Activated B cell treated with CpG ODN at 0.5 μM for 24 hours (primary cell): Measurements from ENCODE around the gene EIF2B1. TPM values are rescaled to one million over a fixed set of nuclear protein-coding genes. Genes with fewer than 3 reads are reported as not detected.

Experiments used
- ATAC-seq: fragments of 200-7000 bp; cut with Tn5 transposase; one replicate; pipeline ENCODE4 v1.10.0; 2021; ENCODE audit warnings: low read depth, mild to moderate bottlenecking, moderate library complexity
- CTCF ChIA-PET: fragments of 350-600 bp; sonication (Branson Sonifier 250); formaldehyde crosslinking; loops from one replicate; lab custom pipeline; 2021; ENCODE audit warnings: antibody characterized with exemption; lab: Charles Lee
- POLR2A ChIA-PET: fragments of 350-600 bp; sonication (Branson Sonifier 250); formaldehyde crosslinking; loops from one replicate; lab custom pipeline; 2021; ENCODE audit warnings: antibody characterized with exemption; lab: Charles Lee
- DNase-seq: peaks from one replicate; pipeline ENCODE4 v3.0.0; 2022
- H3K27ac Mint-ChIP-seq: one replicate; pipeline ENCODE4 v1.8.0; 2020; ENCODE audit warnings: mixed read lengths
- H3K27me3 Mint-ChIP-seq: one replicate; pipeline ENCODE4 v1.8.0; 2021; ENCODE audit warnings: mixed read lengths
- H3K36me3 Mint-ChIP-seq: one replicate; pipeline ENCODE4 v1.8.0; 2021; ENCODE audit warnings: low read depth, mixed read lengths
- H3K4me1 Mint-ChIP-seq: one replicate; pipeline ENCODE4 v1.8.0; 2021; ENCODE audit warnings: mixed read lengths
- H3K4me3 Mint-ChIP-seq: one replicate; pipeline ENCODE4 v1.8.0; 2020; ENCODE audit warnings: mild to moderate bottlenecking, mixed read lengths
- H3K9me3 Mint-ChIP-seq: one replicate; pipeline ENCODE4 v1.8.0; 2020; ENCODE audit warnings: mixed read lengths
- intact Hi-C: fragments of 100-400 bp; cut with micrococcal nuclease; formaldehyde crosslinking; loops from one replicate; pipeline ENCODE4 v1.15.1; 2024
- total RNA-seq: library from RNA; stranded (reverse); gene quantifications from 2 replicates; pipeline ENCODE4 v1.2.3, GENCODE V29; 2022
- TF ChIP-seq, protein P1 (sequence below): fragments of 200-600 bp; IDR thresholded peaks from one replicate; pipeline ENCODE4 v1.8.0; 2022; ENCODE audit warnings: antibody characterized with exemption, mild to moderate bottlenecking

The EIF2B1 gene
- total RNA-seq, 1 donor from 2014 or later: 67.3 TPM

DNA sequence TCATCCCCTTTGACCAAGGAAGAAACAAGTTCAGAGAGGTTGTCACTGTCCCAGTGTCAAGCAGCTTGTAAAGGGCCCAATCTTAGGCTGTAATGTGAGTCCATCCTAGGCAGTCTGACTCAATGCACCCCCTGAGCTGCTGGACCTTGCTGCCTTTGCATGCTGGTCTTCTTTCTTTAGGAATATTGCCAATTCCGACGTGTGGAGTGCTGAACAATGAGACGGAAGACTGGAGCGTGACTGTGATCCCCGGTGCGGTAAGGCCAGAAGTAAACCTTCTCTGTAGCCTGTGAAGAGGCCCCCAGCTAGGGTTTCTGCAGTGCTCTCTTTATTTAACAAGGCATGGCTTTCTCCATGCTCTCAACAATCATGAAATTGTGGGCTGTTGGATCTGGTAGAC is 38.4 kb upstream of the EIF2B1 start:
- TF ChIP-seq, protein P1, sequence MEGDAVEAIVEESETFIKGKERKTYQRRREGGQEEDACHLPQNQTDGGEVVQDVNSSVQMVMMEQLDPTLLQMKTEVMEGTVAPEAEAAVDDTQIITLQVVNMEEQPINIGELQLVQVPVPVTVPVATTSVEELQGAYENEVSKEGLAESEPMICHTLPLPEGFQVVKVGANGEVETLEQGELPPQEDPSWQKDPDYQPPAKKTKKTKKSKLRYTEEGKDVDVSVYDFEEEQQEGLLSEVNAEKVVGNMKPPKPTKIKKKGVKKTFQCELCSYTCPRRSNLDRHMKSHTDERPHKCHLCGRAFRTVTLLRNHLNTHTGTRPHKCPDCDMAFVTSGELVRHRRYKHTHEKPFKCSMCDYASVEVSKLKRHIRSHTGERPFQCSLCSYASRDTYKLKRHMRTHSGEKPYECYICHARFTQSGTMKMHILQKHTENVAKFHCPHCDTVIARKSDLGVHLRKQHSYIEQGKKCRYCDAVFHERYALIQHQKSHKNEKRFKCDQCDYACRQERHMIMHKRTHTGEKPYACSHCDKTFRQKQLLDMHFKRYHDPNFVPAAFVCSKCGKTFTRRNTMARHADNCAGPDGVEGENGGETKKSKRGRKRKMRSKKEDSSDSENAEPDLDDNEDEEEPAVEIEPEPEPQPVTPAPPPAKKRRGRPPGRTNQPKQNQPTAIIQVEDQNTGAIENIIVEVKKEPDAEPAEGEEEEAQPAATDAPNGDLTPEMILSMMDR: no peak
- Mint-ChIP-seq H3K36me3 (peaks cover 25% of the 10 kb centered on the region), H3K27ac (no peak overlapping the region), H3K9me3 (no peaks in the 10 kb centered on the region), H3K4me1 (peaks cover 11% of the 10 kb centered on the region), H3K27me3 (no peaks in the 10 kb centered on the region), H3K4me3 (peak overlapping the region; percentile 91)
- CTCF ChIA-PET: interaction anchor here (1.5 kb wide), 1 partner anchor 40 kb away, joined by 3 read pairs; the partner anchor contains the start of gene ATP6V0A2
- ATAC-seq: no peak
- POLR2A ChIA-PET: interaction anchor here (0.7 to 1.3 kb wide), 4 partner anchors 38 to 1170 kb away, joined by 3 to 10 read pairs (median 4); partner anchors contain the start of genes ATP6V0A2 and GTF2H3
- intact Hi-C loops: loop anchor here (1.0 to 2.0 kb wide), 3 partner anchors 39 to 307 kb away; partner anchors contain the start of genes ATP6V0A2, EIF2B1, GTF2H3 and SBNO1
- no peak for DNase-seq

DNA sequence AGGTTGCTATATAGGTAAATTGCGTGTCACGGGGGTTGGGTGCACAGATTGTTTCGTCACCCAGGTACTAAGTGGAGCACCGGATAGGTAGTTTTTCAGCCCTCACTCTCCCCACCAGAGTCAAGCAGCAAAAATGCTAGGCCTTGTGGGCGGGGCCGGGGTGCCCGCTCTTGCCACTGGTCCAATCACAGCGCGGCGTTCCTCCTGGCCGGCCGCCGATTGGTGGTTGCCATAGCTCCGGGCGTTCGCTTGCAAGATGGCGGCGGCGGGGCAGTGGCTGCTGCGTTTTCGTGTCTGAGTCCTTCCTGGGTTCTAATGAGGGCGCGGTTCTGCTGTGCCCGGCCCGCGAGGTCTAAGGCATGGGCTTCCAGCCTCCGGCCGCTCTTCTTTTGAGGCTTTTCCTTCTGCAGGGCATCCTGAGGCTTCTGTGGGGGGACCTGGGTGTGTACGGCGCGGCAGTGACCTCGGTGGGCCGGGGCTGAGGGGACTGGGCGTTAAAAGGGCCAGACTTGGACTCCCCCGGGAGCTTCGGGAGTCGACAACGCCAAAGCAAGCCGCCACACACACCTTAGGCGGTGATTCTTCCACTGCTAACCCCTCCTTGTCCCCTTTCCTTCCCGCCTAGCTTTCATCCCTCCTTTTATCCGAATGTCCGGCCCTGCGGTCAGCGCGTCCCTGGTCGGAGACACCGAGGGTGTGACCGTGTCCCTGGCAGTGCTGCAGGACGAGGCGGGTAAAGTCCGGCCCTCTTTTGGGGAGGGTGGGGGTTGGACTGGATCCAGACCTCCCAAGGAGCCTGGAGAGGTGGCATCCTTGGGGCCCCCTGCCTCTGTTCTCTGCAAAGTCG is 37.6 kb upstream of the EIF2B1 start, which contains the start of gene TCTN2:
Gene TCTN2, plus strand, starts transcription at position 232 of the 847 bp plus-strand sequence. Its CDS starts 128 bp downstream, at position 360.
- ATAC-seq (peak; percentile 100), DNase-seq (peak; percentile 90)
- POLR2A ChIA-PET: interaction anchor here (0.7 to 1.3 kb wide), 7 partner anchors 9 to 1169 kb away, joined by 3 to 10 read pairs (median 3); partner anchors contain the start of genes ATP6V0A2, DDX55 and GTF2H3
- intact Hi-C loops: loop anchor here (1.0 to 2.0 kb wide), 3 partner anchors 38 to 306 kb away; partner anchors contain the start of genes ATP6V0A2, EIF2B1, GTF2H3 and SBNO1
- peak within 1 kb of the TSS; percentile 91 for H3K4me3 Mint-ChIP-seq
- peak within 1 kb of the TSS; percentile 35 for H3K27ac Mint-ChIP-seq
- peaks cover 11% of the 10 kb centered on the region for H3K4me1 Mint-ChIP-seq
- H3K9me3 Mint-ChIP-seq: no peaks in the 10 kb centered on the region
- H3K36me3 Mint-ChIP-seq: peaks cover 22% of the 10 kb centered on the region
- CTCF ChIA-PET: interaction anchor here (1.5 kb wide), 1 partner anchor 41 kb away, joined by 3 read pairs; the partner anchor contains the start of gene ATP6V0A2
- no peaks in the 10 kb centered on the region for H3K27me3 Mint-ChIP-seq
- TF ChIP-seq, protein P1: no peak

DNA sequence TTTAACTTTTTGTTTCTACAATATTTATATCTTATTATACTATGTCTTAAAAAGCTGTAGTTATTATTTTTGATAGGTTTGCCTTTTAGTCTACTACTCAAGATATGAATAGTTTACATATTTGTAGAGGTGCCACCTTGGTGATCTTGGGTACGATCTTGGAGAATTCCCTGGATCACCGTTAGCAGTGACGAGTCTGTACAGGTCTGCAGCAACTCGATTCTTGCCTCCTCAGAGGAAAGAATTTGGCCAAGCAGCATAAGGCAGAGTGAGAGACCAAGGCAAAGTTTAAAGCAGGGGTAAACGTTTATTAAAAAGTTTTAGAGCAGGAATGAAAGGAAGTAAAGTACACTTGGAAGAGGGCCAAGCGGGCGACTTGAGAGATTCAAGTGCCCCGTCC is 34.3 kb upstream of the EIF2B1 start:
- intact Hi-C loops: no loop called here
- POLR2A ChIA-PET: interaction anchor here (1.5 kb wide), 1 partner anchor 435 kb away, joined by 3 read pairs; the partner anchor contains the start of genes MPHOSPH9 and MTRFR
- no peak for DNase-seq
- no peak for ATAC-seq
- no peak overlapping the region for H3K27ac Mint-ChIP-seq
- H3K27me3 Mint-ChIP-seq: no peaks in the 10 kb centered on the region
- no peaks in the 10 kb centered on the region for H3K9me3 Mint-ChIP-seq
- H3K4me3 Mint-ChIP-seq: no peak overlapping the region
- peaks cover 11% of the 10 kb centered on the region for H3K4me1 Mint-ChIP-seq
- H3K36me3 Mint-ChIP-seq: peaks cover 9% of the 10 kb centered on the region
- CTCF ChIA-PET: no interaction called here
- TF ChIP-seq, protein P1: no peak

DNA sequence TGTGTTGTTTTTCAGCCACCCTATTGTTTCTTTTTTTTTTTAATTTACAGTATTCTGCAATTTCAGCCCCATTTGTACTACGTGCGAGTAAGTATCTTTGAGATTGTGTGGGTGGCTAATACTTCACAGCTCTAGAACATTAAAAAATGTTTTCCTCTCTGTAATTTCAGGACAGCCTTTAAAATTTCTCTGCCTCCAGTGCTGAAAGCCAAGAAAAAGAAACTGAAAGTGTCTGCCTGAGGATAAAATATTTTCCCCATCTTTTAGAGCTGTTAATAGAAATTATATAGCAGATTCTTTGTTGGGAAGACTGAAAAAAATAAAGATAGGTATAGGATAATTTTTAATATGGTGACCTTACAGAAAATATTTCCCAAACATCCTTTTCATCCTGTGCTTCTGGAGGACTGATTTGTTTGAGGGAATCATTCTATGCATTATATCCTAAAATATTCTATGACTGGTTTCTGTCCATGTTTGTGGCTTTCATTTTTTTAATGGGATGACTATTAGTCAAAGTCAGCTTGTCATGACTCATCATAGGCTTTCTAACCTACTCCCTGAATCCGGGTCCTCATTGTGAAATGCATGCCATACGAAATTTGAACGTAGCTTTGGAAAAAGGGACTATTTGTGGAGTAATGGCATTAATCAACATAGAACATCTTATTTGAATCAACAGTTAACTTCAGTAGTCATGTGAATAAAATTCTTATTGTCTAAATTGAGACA is 26.7 kb upstream of the EIF2B1 start:
- peaks cover 30% of the 10 kb centered on the region for H3K4me1 Mint-ChIP-seq
- H3K36me3 Mint-ChIP-seq: peaks cover 43% of the 10 kb centered on the region
- no peaks in the 10 kb centered on the region for H3K9me3 Mint-ChIP-seq
- no peak for DNase-seq
- no peaks in the 10 kb centered on the region for H3K27me3 Mint-ChIP-seq
- intact Hi-C loops: no loop called here
- ChIA-PET CTCF (no interaction called here), POLR2A (no interaction called here)
- H3K27ac Mint-ChIP-seq: peak overlapping the region; percentile 66
- no peak overlapping the region for H3K4me3 Mint-ChIP-seq
- ATAC-seq: no peak
- TF ChIP-seq, protein P1: no peak
